OCI-LY1 (cell line): ENCODE results near the gene CMC2.

ENCODE experiments used
- H2AFZ ChIP-seq: fragments of 200-600 bp; sonication (generic), shearing (Covaris generic); 2 replicates; pipeline ENCODE4 v1.6.0; 2014; ENCODE audit warnings: antibody characterized with exemption, mild to moderate bottlenecking, low read length
- H3F3A ChIP-seq: fragments of 200-600 bp; sonication (generic), shearing (Covaris generic); 2 replicates; pipeline ENCODE4 v1.6.0; 2014; ENCODE audit warnings: mild to moderate bottlenecking, antibody characterized with exemption, low read length, moderate library complexity; ENCODE audit not compliant: insufficient read depth
- H3K27ac ChIP-seq: fragments of 200-600 bp; sonication (generic); 2 replicates; pipeline ENCODE4 v1.5.1; 2014; ENCODE audit warnings: low read length, mixed run types, mild to moderate bottlenecking, low read depth; ENCODE audit not compliant: poor library complexity, severe bottlenecking
- H3K27me3 ChIP-seq: fragments of 200-600 bp; sonication (generic); 2 replicates; pipeline ENCODE4 v1.6.0; 2014; ENCODE audit warnings: antibody characterized with exemption, mild to moderate bottlenecking, low read length, moderate library complexity; ENCODE audit not compliant: insufficient read depth
- H3K36me3 ChIP-seq: fragments of 200-600 bp; sonication (generic); 2 replicates; pipeline ENCODE4 v1.6.1; 2014; ENCODE audit warnings: mild to moderate bottlenecking, antibody characterized with exemption, low read length, moderate library complexity, mixed read lengths; ENCODE audit not compliant: insufficient read depth
- H3K4me1 ChIP-seq: fragments of 200-600 bp; sonication (generic); 2 replicates; pipeline ENCODE4 v1.5.1; 2014; ENCODE audit warnings: mild to moderate bottlenecking, low read length, moderate library complexity; ENCODE audit not compliant: insufficient read depth, severe bottlenecking
- H3K4me2 ChIP-seq: fragments of 200-600 bp; sonication (generic), shearing (Covaris generic); 2 replicates; pipeline ENCODE4 v1.6.1; 2014; ENCODE audit warnings: low read length
- H3K4me3 ChIP-seq: fragments of 200-600 bp; sonication (generic); 2 replicates; pipeline ENCODE4 v1.5.1; 2014; ENCODE audit warnings: low read length, low read depth, mild to moderate bottlenecking, mixed read lengths; ENCODE audit not compliant: poor library complexity, severe bottlenecking
- H3K79me2 ChIP-seq: fragments of 200-600 bp; shearing (Covaris generic); 2 replicates; pipeline ENCODE4 v1.6.1; 2016; ENCODE audit warnings: mixed run types, low read length, mixed read lengths; ENCODE audit not compliant: insufficient read depth
- H3K9ac ChIP-seq: fragments of 200-600 bp; sonication (generic), shearing (Covaris generic); 2 replicates; pipeline ENCODE4 v1.6.1; 2014; ENCODE audit warnings: mild to moderate bottlenecking, low read length, mixed read lengths
- H3K9me2 ChIP-seq: fragments of 200-600 bp; sonication (generic), shearing (Covaris generic); 2 replicates; pipeline ENCODE4 v1.6.1; 2014; ENCODE audit warnings: low read depth, mild to moderate bottlenecking, low read length, mixed read lengths
- H3K9me3 ChIP-seq: fragments of 200-600 bp; shearing (Covaris generic); 2 replicates; pipeline ENCODE4 v1.6.1; 2014; ENCODE audit warnings: low read length, mixed read lengths
- H4K20me1 ChIP-seq: fragments of 200-600 bp; sonication (generic), shearing (Covaris generic); 2 replicates; pipeline ENCODE4 v1.6.0; 2016; ENCODE audit warnings: mild to moderate bottlenecking, low read length; ENCODE audit not compliant: insufficient read depth
- EZH2 ChIP-seq: fragments of 200-600 bp; sonication (generic), shearing (Covaris generic); IDR thresholded peaks from 2 replicates; pipeline ENCODE4 v1.8.0; 2017; ENCODE audit warnings: borderline replicate concordance, mixed run types, mild to moderate bottlenecking, antibody characterized with exemption, low read length, moderate library complexity, mixed read lengths
- TF ChIP-seq, protein P1 (sequence below): fragments of 200-600 bp; sonication (generic), shearing (Covaris generic); IDR thresholded peaks from 2 replicates; pipeline ENCODE4 v1.5.1; 2017; ENCODE audit warnings: mild to moderate bottlenecking, antibody characterized with exemption, low read length, moderate library complexity, mixed read lengths

CMC2 gene

GRCh38 chr16:81003064-81003463, 3.6 kb downstream of the CMC2 start:
- H3K9ac ChIP-seq = no peak overlapping the region
- H3K27me3 ChIP-seq = no peaks in the 10 kb centered on the region
- H3K9me3 ChIP-seq = no peaks in the 10 kb centered on the region
- no peak overlapping the region for H3K27ac ChIP-seq
- H2AFZ ChIP-seq = no peak overlapping the region
- H3K4me3 ChIP-seq = no peak overlapping the region
- H3K9me2 ChIP-seq = no peaks in the 10 kb centered on the region
- H4K20me1 ChIP-seq = no peaks in the 10 kb centered on the region
- H3K79me2 ChIP-seq = peaks cover 67% of the 10 kb centered on the region
- TF ChIP-seq EZH2 = no peak
- TF ChIP-seq, protein P1, sequence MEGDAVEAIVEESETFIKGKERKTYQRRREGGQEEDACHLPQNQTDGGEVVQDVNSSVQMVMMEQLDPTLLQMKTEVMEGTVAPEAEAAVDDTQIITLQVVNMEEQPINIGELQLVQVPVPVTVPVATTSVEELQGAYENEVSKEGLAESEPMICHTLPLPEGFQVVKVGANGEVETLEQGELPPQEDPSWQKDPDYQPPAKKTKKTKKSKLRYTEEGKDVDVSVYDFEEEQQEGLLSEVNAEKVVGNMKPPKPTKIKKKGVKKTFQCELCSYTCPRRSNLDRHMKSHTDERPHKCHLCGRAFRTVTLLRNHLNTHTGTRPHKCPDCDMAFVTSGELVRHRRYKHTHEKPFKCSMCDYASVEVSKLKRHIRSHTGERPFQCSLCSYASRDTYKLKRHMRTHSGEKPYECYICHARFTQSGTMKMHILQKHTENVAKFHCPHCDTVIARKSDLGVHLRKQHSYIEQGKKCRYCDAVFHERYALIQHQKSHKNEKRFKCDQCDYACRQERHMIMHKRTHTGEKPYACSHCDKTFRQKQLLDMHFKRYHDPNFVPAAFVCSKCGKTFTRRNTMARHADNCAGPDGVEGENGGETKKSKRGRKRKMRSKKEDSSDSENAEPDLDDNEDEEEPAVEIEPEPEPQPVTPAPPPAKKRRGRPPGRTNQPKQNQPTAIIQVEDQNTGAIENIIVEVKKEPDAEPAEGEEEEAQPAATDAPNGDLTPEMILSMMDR = no peak
- peaks cover 27% of the 10 kb centered on the region for H3K4me1 ChIP-seq
- H3F3A ChIP-seq = no peaks in the 10 kb centered on the region
- no peak overlapping the region for H3K4me2 ChIP-seq
- no peaks in the 10 kb centered on the region for H3K36me3 ChIP-seq

- Histone ChIP-seq H3K27me3 (no peaks in the 10 kb centered on the region), H4K20me1 (no peaks in the 10 kb centered on the region), H3K4me1 (peaks cover 42% of the 10 kb centered on the region)
These were observed 5.4 kb downstream of the CMC2 start for GRCh38 chr16:81001330-81001729.

GRCh38 chr16:81000873-81001272, 5.8 kb downstream of the CMC2 start:
- Histone ChIP-seq H3K4me2 (no peak overlapping the region), H3K4me3 (no peak overlapping the region), H3K9me2 (no peaks in the 10 kb centered on the region), H3K36me3 (no peaks in the 10 kb centered on the region), H3K4me1 (peaks cover 40% of the 10 kb centered on the region), H3K9ac (no peak overlapping the region), H3K79me2 (peaks cover 85% of the 10 kb centered on the region), H3F3A (no peaks in the 10 kb centered on the region), H2AFZ (no peak overlapping the region), H3K27ac (no peak overlapping the region), H3K9me3 (no peaks in the 10 kb centered on the region), H3K27me3 (no peaks in the 10 kb centered on the region), H4K20me1 (no peaks in the 10 kb centered on the region)
- TF ChIP-seq, protein P1 = no peak
- no peak for TF ChIP-seq EZH2

More at GRCh38 chr16:81001330-81001729, 5.4 kb downstream of the CMC2 start:
- no peak overlapping the region for H3K4me2 ChIP-seq
- no peak overlapping the region for H3K27ac ChIP-seq
- no peaks in the 10 kb centered on the region for H3K9me2 ChIP-seq
- H3K79me2 ChIP-seq = peaks cover 83% of the 10 kb centered on the region
- no peaks in the 10 kb centered on the region for H3F3A ChIP-seq
- H3K36me3 ChIP-seq = no peaks in the 10 kb centered on the region
- no peak overlapping the region for H2AFZ ChIP-seq
- TF ChIP-seq EZH2 = no peak
- TF ChIP-seq, protein P1 = no peak
- H3K9me3 ChIP-seq = no peaks in the 10 kb centered on the region
- H3K4me3 ChIP-seq = no peak overlapping the region
- H3K9ac ChIP-seq = no peak overlapping the region
